ENCODE results near the gene GLB1L3.
A peak's percentile ranks its signal among the peaks of the same experiment; 100 is the strongest.

Gene GLB1L3

GRCh38 chr11:134266841-134267251 is 9.3 kb upstream of the GLB1L3 start:
- Histone ChIP-seq H3K9me3 (ENCODE audit: insufficient read depth, low read depth, low read length) (no peaks in the 10 kb centered on the region), H3K27ac (ENCODE audit: low read length) (no peak overlapping the region), H3K4me3 (ENCODE audit: low read length) (no peak overlapping the region), H3K36me3 (ENCODE audit: insufficient read depth, low read depth, low read length) (peaks cover 41% of the 10 kb centered on the region), H3K9ac (ENCODE audit: low read depth, low read length) (peak overlapping the region; percentile 24; the same call in 1 of the 2 replicates), H3K27me3 (ENCODE audit: insufficient read depth, low read length) (no peaks in the 10 kb centered on the region), H3K4me1 (ENCODE audit: insufficient read depth, low read length) (peaks cover 36% of the 10 kb centered on the region)

GRCh38 chr11:134267461-134267860 is 8.7 kb upstream of the GLB1L3 start:
- no peak overlapping the region for H3K27ac ChIP-seq (ENCODE audit: low read length)
- peak overlapping the region; percentile 24; the same call in 1 of the 2 replicates for H3K9ac ChIP-seq (ENCODE audit: low read depth, low read length)
- H3K4me3 ChIP-seq (ENCODE audit: low read length): no peak overlapping the region
- H3K27me3 ChIP-seq (ENCODE audit: insufficient read depth, low read length): no peaks in the 10 kb centered on the region
- H3K9me3 ChIP-seq (ENCODE audit: insufficient read depth, low read depth, low read length): no peaks in the 10 kb centered on the region
- peaks cover 39% of the 10 kb centered on the region for H3K36me3 ChIP-seq (ENCODE audit: insufficient read depth, low read depth, low read length)
- peaks cover 43% of the 10 kb centered on the region for H3K4me1 ChIP-seq (ENCODE audit: insufficient read depth, low read length)

- H3K27ac ChIP-seq (ENCODE audit: low read length): no peak overlapping the region
- peaks cover 46% of the 10 kb centered on the region for H3K4me1 ChIP-seq (ENCODE audit: insufficient read depth, low read length)
Observed at GRCh38 chr11:134267966-134268365, 8.2 kb upstream of the GLB1L3 start.

GRCh38 chr11:134270250-134270714 is 5.9 kb upstream of the GLB1L3 start:
- Histone ChIP-seq H3K9me3 (ENCODE audit: insufficient read depth, low read depth, low read length) (no peaks in the 10 kb centered on the region), H3K36me3 (ENCODE audit: insufficient read depth, low read depth, low read length) (peaks cover 15% of the 10 kb centered on the region), H3K9ac (ENCODE audit: low read depth, low read length) (no peak overlapping the region), H3K27me3 (ENCODE audit: insufficient read depth, low read length) (peaks cover 22% of the 10 kb centered on the region), H3K4me1 (ENCODE audit: insufficient read depth, low read length) (peaks cover 49% of the 10 kb centered on the region), H3K4me3 (ENCODE audit: low read length) (no peak overlapping the region), H3K27ac (ENCODE audit: low read length) (no peak overlapping the region)

More at GRCh38 chr11:134267966-134268365, 8.2 kb upstream of the GLB1L3 start:
- Histone ChIP-seq H3K27me3 (ENCODE audit: insufficient read depth, low read length) (no peaks in the 10 kb centered on the region), H3K9ac (ENCODE audit: low read depth, low read length) (peak overlapping the region; percentile 24; the same call in 1 of the 2 replicates), H3K9me3 (ENCODE audit: insufficient read depth, low read depth, low read length) (no peaks in the 10 kb centered on the region), H3K4me3 (ENCODE audit: low read length) (no peak overlapping the region), H3K36me3 (ENCODE audit: insufficient read depth, low read depth, low read length) (peaks cover 34% of the 10 kb centered on the region)

- Histone ChIP-seq H3K27ac (ENCODE audit: low read length) (peak overlapping the region; percentile 65), H3K9ac (ENCODE audit: low read depth, low read length) (peak overlapping the region; percentile 41; the same call in 1 of the 2 replicates), H3K36me3 (ENCODE audit: insufficient read depth, low read depth, low read length) (peaks cover 5% of the 10 kb centered on the region; the same call in 1 of the 2 replicates), H3K4me1 (ENCODE audit: insufficient read depth, low read length) (peaks cover 42% of the 10 kb centered on the region), H3K9me3 (ENCODE audit: insufficient read depth, low read depth, low read length) (no peaks in the 10 kb centered on the region), H3K4me3 (ENCODE audit: low read length) (peak overlapping the region; percentile 74; the same call in 1 of the 2 replicates), H3K27me3 (ENCODE audit: insufficient read depth, low read length) (peaks cover 38% of the 10 kb centered on the region)
Observed at GRCh38 chr11:134271978-134272377, 4.2 kb upstream of the GLB1L3 start.

GRCh38 chr11:134272381-134273316 is 3.5 kb upstream of the GLB1L3 start:
- Histone ChIP-seq H3K9me3 (ENCODE audit: insufficient read depth, low read depth, low read length) (no peaks in the 10 kb centered on the region), H3K27ac (ENCODE audit: low read length) (peak overlapping the region; percentile 65), H3K36me3 (ENCODE audit: insufficient read depth, low read depth, low read length) (peaks cover 5% of the 10 kb centered on the region; the same call in 1 of the 2 replicates), H3K4me3 (ENCODE audit: low read length) (peak overlapping the region; percentile 74), H3K4me1 (ENCODE audit: insufficient read depth, low read length) (peaks cover 36% of the 10 kb centered on the region), H3K27me3 (ENCODE audit: insufficient read depth, low read length) (peaks cover 44% of the 10 kb centered on the region), H3K9ac (ENCODE audit: low read depth, low read length) (peak overlapping the region; percentile 83; the same call in 1 of the 2 replicates)

- Histone ChIP-seq H3K9me3 (ENCODE audit: insufficient read depth, low read depth, low read length) (no peaks in the 10 kb centered on the region), H3K9ac (ENCODE audit: low read depth, low read length) (peak overlapping the region; percentile 83; the same call in 1 of the 2 replicates), H3K36me3 (ENCODE audit: insufficient read depth, low read depth, low read length) (peaks cover 5% of the 10 kb centered on the region; the same call in 1 of the 2 replicates), H3K27me3 (ENCODE audit: insufficient read depth, low read length) (peaks cover 51% of the 10 kb centered on the region), H3K4me1 (ENCODE audit: insufficient read depth, low read length) (peaks cover 29% of the 10 kb centered on the region), H3K4me3 (ENCODE audit: low read length) (peak overlapping the region; percentile 74), H3K27ac (ENCODE audit: low read length) (peak overlapping the region; percentile 25)
Observed at GRCh38 chr11:134273317-134273712, 2.9 kb upstream of the GLB1L3 start.

GRCh38 chr11:134275188-134275533 is 1.0 kb upstream of the GLB1L3 start:
- H3K9me3 ChIP-seq (ENCODE audit: insufficient read depth, low read depth, low read length): no peaks in the 10 kb centered on the region
- peaks cover 5% of the 10 kb centered on the region; the same call in 1 of the 2 replicates for H3K36me3 ChIP-seq (ENCODE audit: insufficient read depth, low read depth, low read length)
- H3K27ac ChIP-seq (ENCODE audit: low read length): no peak overlapping the region
- peak overlapping the region; percentile 74 for H3K4me3 ChIP-seq (ENCODE audit: low read length)
- H3K9ac ChIP-seq (ENCODE audit: low read depth, low read length): peak overlapping the region; percentile 83; the same call in 1 of the 2 replicates
- peaks cover 25% of the 10 kb centered on the region for H3K4me1 ChIP-seq (ENCODE audit: insufficient read depth, low read length)
- H3K27me3 ChIP-seq (ENCODE audit: insufficient read depth, low read length): peaks cover 55% of the 10 kb centered on the region

GRCh38 chr11:134276396-134277182 is 410 bp downstream of the GLB1L3 start:
- no peak overlapping the region for H3K27ac ChIP-seq (ENCODE audit: low read length)

GRCh38 chr11:134277183-134278001 is 1.2 kb downstream of the GLB1L3 start:
- Histone ChIP-seq H3K27me3 (ENCODE audit: insufficient read depth, low read length) (peaks cover 55% of the 10 kb centered on the region), H3K4me3 (ENCODE audit: low read length) (peak overlapping the region; percentile 74), H3K4me1 (ENCODE audit: insufficient read depth, low read length) (peaks cover 7% of the 10 kb centered on the region; the same call in 1 of the 2 replicates), H3K36me3 (ENCODE audit: insufficient read depth, low read depth, low read length) (peaks cover 3% of the 10 kb centered on the region; the same call in 1 of the 2 replicates), H3K27ac (ENCODE audit: low read length) (no peak overlapping the region), H3K9ac (ENCODE audit: low read depth, low read length) (peak overlapping the region; percentile 83; the same call in 1 of the 2 replicates), H3K9me3 (ENCODE audit: insufficient read depth, low read depth, low read length) (no peaks in the 10 kb centered on the region)

More at GRCh38 chr11:134276396-134277182, 410 bp downstream of the GLB1L3 start:
- Histone ChIP-seq H3K36me3 (ENCODE audit: insufficient read depth, low read depth, low read length) (peaks cover 5% of the 10 kb centered on the region; the same call in 1 of the 2 replicates), H3K27me3 (ENCODE audit: insufficient read depth, low read length) (peaks cover 55% of the 10 kb centered on the region), H3K9me3 (ENCODE audit: insufficient read depth, low read depth, low read length) (no peaks in the 10 kb centered on the region), H3K4me3 (ENCODE audit: low read length) (peak overlapping the region; percentile 74), H3K9ac (ENCODE audit: low read depth, low read length) (peak overlapping the region; percentile 83; the same call in 1 of the 2 replicates), H3K4me1 (ENCODE audit: insufficient read depth, low read length) (peaks cover 15% of the 10 kb centered on the region; the same call in 1 of the 2 replicates)

Measured in iPS-20b (cell line).